DMS53 treated with DMSO at 0.1 percent for 48 hours (cell line): ENCODE measurements around the gene ADAM33.

Experiments
- DNase-seq: peaks from one replicate; lab custom pipeline; 2025; ENCODE audit not compliant: unreplicated experiment; lab: John Stamatoyannopoulos, UW

ADAM33 gene

DNA sequence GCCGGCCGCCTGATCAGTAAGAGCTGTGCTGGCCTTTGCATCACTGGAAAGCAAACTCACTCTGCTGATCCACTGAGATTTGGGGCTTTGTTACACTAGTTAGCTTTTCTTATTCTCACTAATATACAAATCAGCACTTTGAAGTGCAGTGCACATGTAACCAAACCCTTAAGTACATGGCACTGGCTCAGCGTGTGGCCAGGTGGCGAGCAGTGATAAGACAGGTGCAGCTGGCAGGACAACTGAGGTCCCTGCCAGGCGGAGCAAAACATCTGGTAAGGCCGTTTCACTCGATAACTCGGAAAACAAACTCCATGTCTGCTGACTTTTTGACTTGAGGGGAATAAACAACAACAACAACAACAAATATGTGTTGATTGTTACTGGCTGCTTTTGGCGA is 29.6 kb downstream of the ADAM33 start:
- DNase-seq: no peak

DNA sequence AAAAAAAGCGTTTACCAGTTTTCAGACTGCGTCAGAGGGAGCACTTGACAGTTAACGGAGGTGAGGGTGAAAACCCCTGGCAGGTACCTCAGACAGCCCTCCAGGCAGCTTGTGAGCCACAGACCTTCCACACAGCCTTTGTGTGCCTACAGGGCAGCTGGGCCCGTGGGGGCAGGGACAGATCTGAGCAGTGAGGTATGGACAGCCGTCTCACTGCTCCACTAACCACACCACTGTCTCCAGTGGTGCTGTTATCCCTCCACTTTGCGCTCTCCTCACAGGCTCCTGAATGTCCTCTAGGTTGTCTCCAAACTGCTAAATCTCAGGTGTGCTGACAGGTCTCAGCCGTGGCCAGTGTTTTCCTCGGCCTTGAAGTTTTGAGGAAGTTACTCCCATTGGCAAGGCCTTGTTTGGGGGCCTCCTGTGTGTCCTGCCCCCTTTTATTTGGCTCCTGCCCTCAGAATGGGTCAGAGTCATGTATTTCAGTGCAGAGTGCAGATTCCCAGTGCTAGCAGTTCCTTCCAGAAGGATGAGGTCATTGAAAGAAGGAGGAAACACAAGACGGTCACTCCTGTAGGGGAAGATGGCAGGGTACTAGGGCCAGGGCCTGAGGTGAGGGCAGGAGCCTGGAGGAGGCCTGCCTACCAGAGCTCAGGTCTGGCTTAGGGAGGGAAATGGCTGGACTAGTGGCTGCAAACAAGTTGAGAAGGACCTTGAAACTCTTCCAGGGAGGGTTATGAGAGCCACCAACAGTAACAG is 30.4 kb downstream of the ADAM33 start:
- no peak for DNase-seq

DNA sequence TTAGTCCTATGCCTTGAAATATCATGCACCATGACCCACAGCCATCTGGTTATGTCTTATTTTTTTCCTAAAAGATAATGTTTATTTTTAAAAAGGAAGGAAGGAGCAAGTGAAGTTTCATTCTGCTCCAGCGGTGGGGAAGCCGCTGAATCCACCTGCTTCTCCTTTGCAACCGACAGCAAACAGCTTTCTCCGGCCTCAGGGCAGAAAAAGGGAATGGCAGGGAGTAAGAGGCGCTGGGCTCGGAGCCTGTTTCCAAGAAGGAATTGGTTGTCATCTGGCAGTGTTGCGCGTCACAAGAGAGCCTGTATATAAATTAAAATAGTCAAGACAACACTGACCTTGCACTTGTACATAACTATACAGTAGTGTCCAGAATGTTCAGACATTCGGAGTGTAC is 32.9 kb downstream of the ADAM33 start:
- DNase-seq: no peak

DNA sequence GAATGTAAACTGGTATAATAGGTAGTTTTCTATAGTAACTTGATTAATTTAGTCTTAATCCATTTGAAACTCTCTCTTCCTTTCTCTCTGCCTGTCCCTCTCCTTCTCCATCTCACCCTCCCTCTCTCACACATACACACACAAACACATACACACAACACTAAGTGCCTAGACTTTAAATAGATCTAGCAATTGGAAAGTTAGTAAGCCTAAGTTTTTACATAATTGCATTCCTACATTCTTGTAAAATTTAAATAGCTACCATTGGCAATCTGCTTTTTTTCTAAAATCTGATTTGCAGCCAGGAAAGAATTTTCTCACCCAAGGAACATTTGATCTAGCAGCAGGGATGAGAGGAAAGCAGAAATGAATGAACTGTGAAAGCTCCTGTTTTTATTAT is 34.3 kb downstream of the ADAM33 start:
- no peak for DNase-seq

DNA sequence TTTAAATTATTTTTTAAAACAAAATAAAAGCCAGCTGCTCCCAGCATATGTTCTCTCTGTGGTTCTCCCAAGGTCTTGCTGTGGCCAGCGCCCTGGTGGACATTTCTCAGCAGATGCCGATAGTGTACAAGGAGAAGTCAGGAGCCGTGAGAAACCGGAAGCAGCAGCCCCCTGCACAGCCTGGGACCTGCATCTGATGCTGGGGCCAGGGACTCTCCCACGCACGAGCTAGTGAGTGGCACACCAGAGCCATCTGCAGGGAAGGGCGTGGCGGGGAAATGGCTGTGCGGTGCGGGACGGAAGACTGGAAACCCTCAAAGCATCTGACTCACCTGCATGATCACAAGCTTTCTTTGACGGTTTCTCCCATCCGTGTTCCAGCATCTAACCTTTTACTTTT is 35.2 kb downstream of the ADAM33 start:
- DNase-seq: no peak

GRCh38 chr20:3646067-3646440 is 35.8 kb downstream of the ADAM33 start:
- no peak for DNase-seq

DNA sequence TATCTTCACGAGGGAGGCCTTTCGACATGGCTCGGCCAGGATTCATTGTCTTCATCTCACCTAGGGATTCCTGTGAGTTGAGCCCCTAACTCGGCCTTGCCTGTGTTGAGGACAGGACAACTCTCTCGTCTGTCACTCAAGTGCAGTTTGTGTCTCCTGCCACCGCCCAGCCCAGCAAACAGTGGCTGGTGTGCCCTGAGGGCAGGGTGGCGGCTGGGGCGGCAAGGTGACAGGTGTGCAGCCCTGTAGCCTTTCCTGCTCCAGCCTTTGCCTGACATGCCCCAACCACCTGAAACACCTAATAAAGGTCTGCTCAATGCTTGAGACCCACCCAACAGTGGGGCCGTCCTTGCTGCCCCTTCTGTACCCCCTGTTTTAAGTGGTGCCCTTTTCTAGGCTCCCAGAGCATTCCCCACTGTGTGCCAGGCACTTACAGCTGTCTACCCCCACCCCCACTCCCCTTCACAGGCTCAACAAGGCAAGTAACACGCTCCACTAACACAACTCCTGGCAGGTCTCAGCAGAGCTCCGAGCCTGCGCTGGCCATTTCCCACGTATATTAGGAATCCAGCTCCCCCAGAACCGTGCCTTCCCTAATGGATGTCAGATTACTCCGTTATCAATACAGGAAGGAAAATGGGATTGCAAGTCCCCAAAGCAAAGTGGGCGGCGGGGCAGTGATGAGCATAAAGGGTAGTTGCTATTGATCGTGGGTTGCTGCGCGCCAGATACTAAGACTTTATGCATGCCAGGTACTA is 36.3 kb downstream of the ADAM33 start:
- no peak for DNase-seq

GRCh38 chr20:3640259-3640658 is 41.6 kb downstream of the ADAM33 start:
- DNase-seq: no peak

- DNase-seq: no peak
Measured at GRCh38 chr20:3635346-3635745, 46.5 kb downstream of the ADAM33 start.

DNA sequence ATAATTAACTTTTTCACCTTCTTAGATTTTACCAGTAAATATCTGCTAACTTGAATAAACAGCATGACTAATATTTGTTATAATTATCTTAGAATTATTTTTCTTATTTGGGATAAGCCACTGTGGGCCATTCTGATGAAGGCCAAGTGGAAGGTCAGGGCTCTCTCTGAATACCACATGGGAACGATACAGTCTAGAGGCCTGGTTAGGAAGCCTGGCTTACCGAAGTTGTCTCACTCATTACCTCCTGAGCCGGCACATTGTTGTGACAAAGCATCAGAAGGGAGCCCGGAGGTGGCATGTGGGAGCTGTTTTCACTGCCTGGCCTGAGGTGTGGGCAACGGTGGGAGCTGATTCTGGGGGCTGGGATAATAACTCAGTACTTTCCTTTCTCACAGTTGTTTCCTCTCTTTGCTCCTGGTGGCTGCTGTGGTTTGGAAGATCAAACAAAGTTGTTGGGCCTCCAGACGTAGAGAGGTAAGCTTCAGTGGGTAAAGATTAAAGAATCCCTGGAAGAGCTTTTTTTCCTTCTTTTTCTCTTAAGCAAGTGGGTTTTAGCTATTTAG is 47.8 kb downstream of the ADAM33 start:
- no peak for DNase-seq

GRCh38 chr20:3632311-3633004 is 49.4 kb downstream of the ADAM33 start:
- DNase-seq: no peak

DNA sequence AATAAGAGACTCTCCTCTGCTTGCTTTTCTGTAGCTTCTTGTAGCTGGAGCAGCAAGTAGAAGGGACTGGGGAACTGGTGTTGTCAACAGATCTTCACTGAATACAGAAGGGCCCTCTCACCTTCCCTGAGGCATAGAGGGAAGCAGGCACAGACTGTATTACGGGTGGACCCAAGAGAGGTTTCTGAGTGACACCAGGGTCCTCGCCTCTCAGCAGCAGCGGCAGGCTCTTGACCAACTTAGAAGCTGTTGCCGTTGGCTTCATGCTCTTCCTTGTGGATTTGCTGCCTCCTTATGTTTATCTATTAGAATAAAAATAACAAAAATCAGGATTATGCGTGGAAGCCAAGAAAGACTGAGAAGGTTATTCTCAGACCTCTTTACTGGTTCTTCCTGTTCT is 50.3 kb downstream of the ADAM33 start:
- DNase-seq: no peak

- no peak for DNase-seq
Measured at GRCh38 chr20:3630429-3630828, 51.4 kb downstream of the ADAM33 start.

GRCh38 chr20:3629893-3630292 is 51.9 kb downstream of the ADAM33 start:
- DNase-seq: no peak

- DNase-seq: no peak
Measured at GRCh38 chr20:3628502-3629314, 53.1 kb downstream of the ADAM33 start.

GRCh38 chr20:3627476-3627875 is 54.3 kb downstream of the ADAM33 start:
- no peak for DNase-seq

DNA sequence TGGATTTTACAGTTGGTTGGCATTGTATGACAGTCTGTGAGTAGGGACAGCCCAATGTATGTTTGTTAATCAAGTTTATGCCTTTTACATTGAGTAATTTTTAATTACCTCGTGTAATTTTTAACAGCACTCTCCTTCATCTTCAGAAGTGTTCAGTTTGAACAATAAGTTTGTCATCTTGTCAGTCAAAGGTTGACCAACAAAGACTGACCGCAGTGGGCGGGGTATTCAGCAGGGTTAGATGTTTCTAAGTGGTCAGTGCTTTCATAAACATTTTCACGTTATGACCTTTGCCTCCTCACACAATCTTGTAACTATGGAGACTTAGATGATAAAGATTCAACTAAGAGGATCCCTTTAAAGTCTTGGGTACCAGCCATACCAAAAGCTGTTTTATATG is 59.4 kb downstream of the ADAM33 start:
- no peak for DNase-seq

DNA sequence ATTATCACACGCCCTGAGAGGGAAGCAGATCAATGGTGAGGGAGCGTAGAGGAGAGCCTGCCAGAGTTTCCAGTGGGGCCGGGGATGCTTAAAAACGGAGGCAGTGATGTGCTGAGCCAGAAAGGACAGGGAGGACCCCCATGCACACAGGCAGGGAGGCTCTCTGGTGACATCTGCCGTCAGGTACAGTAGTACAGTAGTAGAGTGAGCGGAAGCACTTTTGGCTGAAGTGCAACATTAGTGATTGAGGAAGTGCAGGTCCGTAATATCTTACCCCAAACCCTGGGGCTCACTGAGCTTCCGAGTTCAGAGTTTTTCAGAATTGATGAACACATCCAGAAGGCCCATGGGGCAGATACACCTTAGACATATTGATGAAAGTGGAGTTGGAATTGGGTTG is 60.7 kb downstream of the ADAM33 start:
- no peak for DNase-seq
